OCI-LY3 (cell line): ENCODE data around the gene TRIM16.
"Not testable (repeated sequence)": the region's sequence is repeated elsewhere in the genome, so short reads cannot be mapped to it uniquely, and the experiment has no call there.

Experiments used
- H2AFZ ChIP-seq: fragments of 200-600, 300-600 bp; shearing (Covaris generic); 2 replicates; pipeline ENCODE4 v1.6.0; 2014; ENCODE audit warnings: antibody characterized with exemption, low read depth, low read length
- H3K27ac ChIP-seq: fragments of 200-600, 300-600 bp; sonication (generic); 2 replicates; pipeline ENCODE4 v1.5.1; 2014; ENCODE audit warnings: mild to moderate bottlenecking, low read length, moderate library complexity, mixed read lengths
- H3K27me3 ChIP-seq: fragments of 200-600, 300-600 bp; sonication (generic); 2 replicates; pipeline ENCODE4 v1.6.1; 2014; ENCODE audit warnings: low read depth, low read length, mixed read lengths
- H3K36me3 ChIP-seq: fragments of 200-600, 300-600 bp; sonication (generic); replicated peaks from 2 replicates; pipeline ENCODE3; 2014; ENCODE audit warnings: low read depth, low read length, mixed read lengths
- H3K4me1 ChIP-seq: fragments of 300-600, 200-600 bp; sonication (generic); 2 replicates; pipeline ENCODE4 v1.6.1; 2014; ENCODE audit warnings: low read length, mixed read lengths
- H3K4me2 ChIP-seq: fragments of 200-600, 300-600 bp; sonication (generic); 2 replicates; pipeline ENCODE4 v1.6.1; 2014; ENCODE audit warnings: low read length, mixed read lengths
- H3K4me3 ChIP-seq: fragments of 300-600, 200-600 bp; sonication (generic); 2 replicates; pipeline ENCODE4 v1.5.1; 2014; ENCODE audit warnings: antibody characterized with exemption, mild to moderate bottlenecking, low read length, moderate library complexity
- H3K79me2 ChIP-seq: fragments of 300-600, 200-600 bp; shearing (Covaris generic); 2 replicates; pipeline ENCODE4 v1.6.1; 2014; ENCODE audit warnings: mild to moderate bottlenecking, low read length, mixed read lengths
- H3K9ac ChIP-seq: fragments of 300-600, 200-600 bp; shearing (Covaris generic); 2 replicates; pipeline ENCODE4 v1.6.0; 2014; ENCODE audit warnings: mild to moderate bottlenecking, low read length, moderate library complexity
- H3K9me3 ChIP-seq: fragments of 200-600, 300-600 bp; shearing (Covaris generic); 2 replicates; pipeline ENCODE4 v1.6.1; 2014; ENCODE audit warnings: low read length, mixed read lengths; ENCODE audit not compliant: insufficient read depth
- H4K20me1 ChIP-seq: fragments of 200-600, 300-600 bp; sonication (generic); 2 replicates; pipeline ENCODE4 v1.6.1; 2016; ENCODE audit warnings: low read length, mixed read lengths; ENCODE audit not compliant: insufficient read depth
- CTCF ChIP-seq: fragments of 200-600, 300-600 bp; sonication (generic); IDR thresholded peaks from 2 replicates; pipeline ENCODE4 v1.5.1; 2014; ENCODE audit warnings: antibody characterized with exemption, low read length, low read depth
- EZH2phosphoT487 ChIP-seq: fragments of 200-600 bp; shearing (Covaris generic); IDR thresholded peaks from 2 replicates; pipeline ENCODE4 v1.6.1; 2018; ENCODE audit warnings: antibody characterized with exemption, mixed run types, low read depth

Gene TRIM16

GRCh38 chr17:15650741-15651582 is 33.1 kb downstream of the TRIM16 start:
- H3K4me1 ChIP-seq: peaks cover 2% of the 10 kb centered on the region
- no peaks in the 10 kb centered on the region for H3K9me3 ChIP-seq
- TF ChIP-seq CTCF: no peak
- TF ChIP-seq EZH2phosphoT487: no peak
- no peaks in the 10 kb centered on the region for H3K36me3 ChIP-seq
- H3K9ac ChIP-seq: no peak overlapping the region
- H3K27ac ChIP-seq: no peak overlapping the region
- no peak overlapping the region for H2AFZ ChIP-seq
- H3K27me3 ChIP-seq: no peaks in the 10 kb centered on the region
- H3K4me2 ChIP-seq: no peak overlapping the region
- H4K20me1 ChIP-seq: no peaks in the 10 kb centered on the region
- no peaks in the 10 kb centered on the region for H3K79me2 ChIP-seq
- no peak overlapping the region for H3K4me3 ChIP-seq

- no peak overlapping the region for H3K4me3 ChIP-seq
- H4K20me1 ChIP-seq: no peaks in the 10 kb centered on the region
- no peak overlapping the region for H3K9ac ChIP-seq
- no peaks in the 10 kb centered on the region for H3K27me3 ChIP-seq
- no peaks in the 10 kb centered on the region for H3K9me3 ChIP-seq
- H3K27ac ChIP-seq: no peak overlapping the region
- H3K4me2 ChIP-seq: no peak overlapping the region
- no peaks in the 10 kb centered on the region for H3K79me2 ChIP-seq
- no peak for TF ChIP-seq CTCF
- TF ChIP-seq EZH2phosphoT487: no peak
- no peaks in the 10 kb centered on the region for H3K36me3 ChIP-seq
- H2AFZ ChIP-seq: no peak overlapping the region
- H3K4me1 ChIP-seq: peaks cover 10% of the 10 kb centered on the region
Measured at GRCh38 chr17:15649861-15650421, 34.2 kb downstream of the TRIM16 start.

GRCh38 chr17:15648386-15648785 is 35.7 kb downstream of the TRIM16 start:
- Histone ChIP-seq H3K4me1 (peaks cover 10% of the 10 kb centered on the region), H3K36me3 (no peaks in the 10 kb centered on the region), H3K4me2 (no peak overlapping the region), H3K27ac (no peak overlapping the region), H3K4me3 (no peak overlapping the region), H2AFZ (no peak overlapping the region), H3K27me3 (no peaks in the 10 kb centered on the region), H3K9ac (no peak overlapping the region), H3K79me2 (no peaks in the 10 kb centered on the region), H3K9me3 (no peaks in the 10 kb centered on the region), H4K20me1 (no peaks in the 10 kb centered on the region)
- TF ChIP-seq EZH2phosphoT487 (no peak), CTCF (no peak)

- H3K79me2 ChIP-seq, H3K27me3 ChIP-seq, H3K4me3 ChIP-seq, H3K9me3 ChIP-seq, H3K4me2 ChIP-seq, H3K36me3 ChIP-seq, H4K20me1 ChIP-seq, H3K27ac ChIP-seq, H2AFZ ChIP-seq: not testable (repeated sequence)
- Histone ChIP-seq H3K4me1 (peaks cover 10% of the 10 kb centered on the region), H3K9ac (peak overlapping the region; percentile 10; the same call in 1 of the 2 replicates)
Measured at GRCh38 chr17:15645942-15646312, 38.2 kb downstream of the TRIM16 start.

- not testable (repeated sequence) for H3K79me2 ChIP-seq, H2AFZ ChIP-seq, H3K27ac ChIP-seq, H4K20me1 ChIP-seq, H3K4me3 ChIP-seq, H3K36me3 ChIP-seq, H3K27me3 ChIP-seq, H3K9me3 ChIP-seq
- 0 out of 2 replicates have a peak overlapping the region, but pooled peaks have one; percentile 12 for H3K4me2 ChIP-seq
- peaks cover 10% of the 10 kb centered on the region for H3K4me1 ChIP-seq
- H3K9ac ChIP-seq: peak overlapping the region; percentile 10; the same call in 1 of the 2 replicates
Measured at GRCh38 chr17:15645099-15645941, 38.8 kb downstream of the TRIM16 start.

- not testable (repeated sequence) for H3K36me3 ChIP-seq, H3K27me3 ChIP-seq, H3K27ac ChIP-seq, H3K79me2 ChIP-seq, H4K20me1 ChIP-seq, H2AFZ ChIP-seq, H3K4me3 ChIP-seq, H3K9me3 ChIP-seq, H3K4me2 ChIP-seq, H3K9ac ChIP-seq
- peaks cover 10% of the 10 kb centered on the region for H3K4me1 ChIP-seq
Measured at GRCh38 chr17:15642505-15643251, 41.4 kb downstream of the TRIM16 start.
